ENCODE data around the gene ERICH6B. TPM values are rescaled to one million over a fixed set of nuclear protein-coding genes. Genes with fewer than 3 reads are reported as not detected.

ERICH6B gene
- total and polyA plus RNA-seq, 2 of the 8 experiments (the other 6 are each of a cell fraction or from before 2014, with no cell fraction given), result not detected

DNA sequence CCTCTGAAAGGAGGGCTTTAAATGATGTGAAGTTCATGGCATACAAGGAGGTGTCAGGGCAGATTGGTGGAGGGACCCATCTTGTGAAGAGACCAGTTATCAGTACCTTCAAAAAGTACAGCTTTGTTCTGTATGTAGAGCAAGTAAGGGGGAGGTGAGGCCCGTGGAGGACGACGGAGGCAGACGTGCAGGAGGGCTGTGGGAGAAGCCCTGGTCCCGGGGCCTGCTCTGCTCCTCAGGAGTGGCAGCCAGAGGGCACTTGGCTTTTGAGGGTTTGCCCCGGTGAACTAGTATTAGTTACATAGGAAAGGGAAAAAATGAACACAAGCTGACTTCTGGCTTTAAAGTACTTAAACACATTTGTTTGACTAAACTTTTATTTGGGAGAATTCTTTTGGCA lies 108.7 kb downstream of the ERICH6B start (continued):
- no peak for TF ChIP-seq CTBP2 (IDR thresholded peaks at IDR 0.05; ENCODE audit: borderline replicate concordance, insufficient read depth, insufficient read length, low read length)

DNA sequence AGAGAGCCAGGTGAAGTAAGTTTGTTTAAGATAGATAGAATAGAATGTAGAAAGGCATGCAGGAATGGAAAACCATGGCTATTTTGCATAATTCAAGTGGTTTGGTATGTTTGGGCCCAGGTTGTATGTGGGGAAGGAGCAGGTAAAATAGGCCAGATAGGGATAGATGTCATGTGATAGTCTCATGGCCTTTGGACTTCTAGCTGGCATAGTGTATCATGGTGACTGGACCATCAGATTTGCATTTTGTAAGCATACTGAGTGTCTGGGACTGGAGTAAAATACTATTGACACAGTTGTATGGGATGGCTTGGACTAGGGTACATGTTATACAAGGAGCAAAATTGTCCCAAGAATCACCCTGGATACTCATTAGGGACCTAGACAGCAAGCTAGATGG lies 111.9 kb downstream of the ERICH6B start:
- no peak for FAIRE-seq
- no peak overlapping the region for H3K14ac ChIP-seq (ENCODE audit: insufficient read length)

More for the DNA sequence above, 111.9 kb downstream of the ERICH6B start:
- Histone ChIP-seq H2BK12ac (ENCODE audit: low read depth, low read length) (no peak overlapping the region), H4K5ac (ENCODE audit: insufficient read length, low read depth, low read length) (no peak overlapping the region), H3K27ac (ENCODE audit: low read depth, low read length) (no peak overlapping the region), H3K36me3 (ENCODE audit: control insufficient read depth in 2 of 4, insufficient read depth in 4 of 4, low read length in 3 of 4) (peaks cover 15 to 36% (median 24%) of the 10 kb centered on the region in 4 experiments), H3K4me1 (replicated peaks in 1 of 4; ENCODE audit: control insufficient read depth in 3 of 4, insufficient read depth in 4 of 4, low read length in 3 of 4) (no peaks in the 10 kb centered on the region), H3K79me1 (ENCODE audit: low read depth, low read length) (no peaks in the 10 kb centered on the region), H3K18ac (ENCODE audit: extremely low read depth, low read length) (no peak overlapping the region), H3K27me3 (replicated peaks in 1 of 4; ENCODE audit: control insufficient read depth in 3 of 4, extremely low read depth in 1 of 4, insufficient read depth in 3 of 4, low read length in 3 of 4) (no peaks in the 10 kb centered on the region), H2BK15ac (ENCODE audit: low read length) (no peak overlapping the region), H3K23me2 (ENCODE audit: low read depth, low read length) (no peaks in the 10 kb centered on the region), H3K9ac (replicated peaks in 1 of 4; ENCODE audit: extremely low read depth in 1 of 4, low read depth in 3 of 4, low read length in 3 of 4) (no peak overlapping the region), H4K8ac (ENCODE audit: extremely low read depth, insufficient read depth, low read length) (no peak overlapping the region), H3K79me2 (ENCODE audit: control insufficient read depth in 1 of 2, insufficient read depth in 2 of 2, low read length in 2 of 2) (no peaks in the 10 kb centered on the region), H3K4me3 (ENCODE audit: extremely low read depth in 1 of 4, insufficient read depth in 2 of 4, low read depth in 3 of 4, low read length in 4 of 4) (no peak overlapping the region), H2BK5ac (ENCODE audit: low read depth, low read length) (no peak overlapping the region), H2BK20ac (ENCODE audit: low read length) (no peak overlapping the region), H2AFZ (ENCODE audit: low read length) (no peak overlapping the region), H3K23ac (ENCODE audit: insufficient read length) (no peak overlapping the region), H4K20me1 (replicated peaks in 1 of 2; ENCODE audit: control insufficient read depth in 1 of 2, insufficient read depth in 2 of 2, low read length in 2 of 2) (peaks cover 0 to 2% of the 10 kb centered on the region in 2 experiments), H2AK5ac (ENCODE audit: low read depth, low read length) (no peak overlapping the region), H4K91ac (replicated peaks; ENCODE audit: insufficient read length, low read length) (no peak overlapping the region), H3K4ac (replicated peaks; ENCODE audit: insufficient read length, low read depth, low read length) (no peak overlapping the region), H3K56ac (replicated peaks; ENCODE audit: insufficient read length, low read depth, low read length) (no peak overlapping the region), H3K4me2 (ENCODE audit: insufficient read depth in 1 of 2, low read depth in 2 of 2, low read length in 2 of 2) (no peak overlapping the region), H2BK120ac (replicated peaks; ENCODE audit: low read depth, low read length) (no peak overlapping the region), H3K9me3 (ENCODE audit: insufficient read depth in 2 of 2, low read depth in 1 of 2, low read length in 1 of 2) (no peaks in the 10 kb centered on the region)
- DNase-seq (ENCODE audit: low read depth in 1 of 2, low spot score in 2 of 2), result no peak
- TF ChIP-seq SIN3A (conservative IDR thresholded peaks at IDR 0.05 in 1 of 2, IDR thresholded peaks at IDR 0.05 in 1 of 2; ENCODE audit: low read depth in 1 of 2, low read length in 2 of 2) (no peak), CHD1 (IDR thresholded peaks at IDR 0.05; ENCODE audit: low read depth, low read length) (no peak), POLR2AphosphoS5 (IDR thresholded peaks at IDR 0.05; ENCODE audit: low read depth, low read length) (no peak), JUN (IDR thresholded peaks at IDR 0.05; ENCODE audit: low read depth, low read length) (no peak), GABPA (IDR thresholded peaks at IDR 0.05; ENCODE audit: borderline replicate concordance, insufficient read depth, low read length) (no peak)
- ChIA-PET POLR2A (ENCODE audit: partially characterized antibody) (no interaction called here), CTCF (ENCODE audit: partially characterized antibody) (interaction anchor here (1.4 to 1.5 kb wide), 2 partner anchors 8 to 21 kb away, joined by 3 to 5 read pairs; no protein-coding TSS in a partner anchor)
